Panc1 (cell line): Measurements from ENCODE around the gene ARHGEF28. TPM values are rescaled to one million over a fixed set of nuclear protein-coding genes. Genes with fewer than 3 reads are reported as not detected.
A peak's percentile ranks its signal among the peaks of the same experiment; 100 is the strongest.

Experiments used
- ATAC-seq: fragments of 200-7000 bp; cut with Tn5 transposase; 2 replicates; pipeline ENCODE4 v1.9.1; 2020; ENCODE audit warnings: mild to moderate bottlenecking, moderate library complexity
- BruUV-seq: library from RNA; stranded (reverse); fragments of 400-500 nt; replicated peaks from 2 replicates; lab custom pipeline; 2021; lab: Mats Ljungman, UMichigan
- CTCF ChIA-PET: fragments of 300-600 bp; sonication (Branson Sonifier 250); formaldehyde crosslinking; loops from one replicate; lab custom pipeline; 2022; ENCODE audit warnings: antibody characterized with exemption; lab: Charles Lee
- POLR2A ChIA-PET: fragments of 300-600 bp; sonication (Branson Sonifier 250); formaldehyde crosslinking; loops from one replicate; lab custom pipeline; 2022; ENCODE audit warnings: antibody characterized with exemption; lab: Charles Lee
- DNase-seq: peaks from one replicate; pipeline ENCODE4 v3.0.0-alpha.2; 2010; ENCODE audit warnings: low read depth, low spot score
- H3K27ac ChIP-seq: 2 replicates; pipeline ENCODE4 v1.5.1; 2011; ENCODE audit warnings: mild to moderate bottlenecking, low read length, inconsistent platforms
- H3K27me3 ChIP-seq: fragments of 200-500 bp; sonication (Bioruptor generic); 2 replicates; pipeline ENCODE4 v1.6.0; 2014; ENCODE audit warnings: low read length, inconsistent platforms; ENCODE audit not compliant: control insufficient read depth, insufficient read depth
- H3K36me3 ChIP-seq: fragments of 200-500 bp; sonication (Bioruptor generic); 2 replicates; pipeline ENCODE4 v1.5.1; 2014; ENCODE audit warnings: inconsistent platforms, mild to moderate bottlenecking, low read length, moderate library complexity; ENCODE audit not compliant: control insufficient read depth, insufficient read depth
- H3K4me1 ChIP-seq: 2 replicates; pipeline ENCODE4 v1.5.1; 2011; ENCODE audit warnings: inconsistent platforms, mild to moderate bottlenecking, low read length, moderate library complexity; ENCODE audit not compliant: control insufficient read depth, insufficient read depth
- H3K4me3 ChIP-seq, 2 experiments: 2 replicates each; pipeline ENCODE4 v1.5.1; 2011 to 2012; ENCODE audit warnings: low read depth in 2 of 2, low read length in 2 of 2, mild to moderate bottlenecking in 2 of 2, inconsistent platforms in 1 of 2, moderate library complexity in 1 of 2
- H3K9me3 ChIP-seq: fragments of 200-500 bp; sonication (Bioruptor generic); 2 replicates; pipeline ENCODE4 v1.5.1; 2014; ENCODE audit warnings: low read depth, mild to moderate bottlenecking, inconsistent platforms, low read length, moderate library complexity; ENCODE audit not compliant: control insufficient read depth, insufficient read depth
- POLR2AphosphoS5 ChIP-seq: IDR thresholded peaks from 2 replicates; pipeline ENCODE4 v1.6.1; 2012; ENCODE audit warnings: mild to moderate bottlenecking, low read depth, low read length, moderate library complexity
- SIN3A ChIP-seq: IDR thresholded peaks from 2 replicates; pipeline ENCODE4 v1.6.1; 2012; ENCODE audit warnings: low read depth, mild to moderate bottlenecking, low read length, moderate library complexity, borderline replicate concordance; ENCODE audit not compliant: insufficient read depth
- TCF7L2 ChIP-seq: IDR thresholded peaks from 2 replicates; pipeline ENCODE4 v1.6.1; 2011; ENCODE audit warnings: mild to moderate bottlenecking, low read depth, low read length, inconsistent platforms
- in situ Hi-C: cut with HindIII; loops from 2 replicates; pipeline ENCODE4 v1.10.0; 2016; ENCODE audit warnings: low sequenced_read_pairs, low pct_unique_long_range_greater_than_20kb
- intact Hi-C: fragments of 100-400 bp; cut with micrococcal nuclease; formaldehyde crosslinking; loops from one replicate; pipeline ENCODE4 v1.10.0; 2022; ENCODE audit not compliant: unreplicated experiment
- total RNA-seq: library from RNA; stranded (reverse); gene quantifications from one replicate; pipeline ENCODE4 v1.2.1, GENCODE V29; 2021; ENCODE audit not compliant: unreplicated experiment
- TF ChIP-seq, protein P1 (sequence below), 2 experiments: IDR thresholded peaks; 2 replicates each; pipeline ENCODE4 v1.6.1; 2011 to 2012; ENCODE audit warnings: low read depth in 2 of 2, control low read depth in 1 of 2, low read length in 1 of 2, mild to moderate bottlenecking in 1 of 2, moderate library complexity in 1 of 2; ENCODE audit not compliant: insufficient read depth in 1 of 2
- TF ChIP-seq, protein P2 (sequence below): fragments of 450-650 bp; IDR thresholded peaks from 2 replicates; pipeline ENCODE4 v1.5.1; 2017; ENCODE audit warnings: mild to moderate bottlenecking

ARHGEF28 gene
- total RNA-seq, 1 experiment from 2014 or later, result 34.8 TPM

DNA sequence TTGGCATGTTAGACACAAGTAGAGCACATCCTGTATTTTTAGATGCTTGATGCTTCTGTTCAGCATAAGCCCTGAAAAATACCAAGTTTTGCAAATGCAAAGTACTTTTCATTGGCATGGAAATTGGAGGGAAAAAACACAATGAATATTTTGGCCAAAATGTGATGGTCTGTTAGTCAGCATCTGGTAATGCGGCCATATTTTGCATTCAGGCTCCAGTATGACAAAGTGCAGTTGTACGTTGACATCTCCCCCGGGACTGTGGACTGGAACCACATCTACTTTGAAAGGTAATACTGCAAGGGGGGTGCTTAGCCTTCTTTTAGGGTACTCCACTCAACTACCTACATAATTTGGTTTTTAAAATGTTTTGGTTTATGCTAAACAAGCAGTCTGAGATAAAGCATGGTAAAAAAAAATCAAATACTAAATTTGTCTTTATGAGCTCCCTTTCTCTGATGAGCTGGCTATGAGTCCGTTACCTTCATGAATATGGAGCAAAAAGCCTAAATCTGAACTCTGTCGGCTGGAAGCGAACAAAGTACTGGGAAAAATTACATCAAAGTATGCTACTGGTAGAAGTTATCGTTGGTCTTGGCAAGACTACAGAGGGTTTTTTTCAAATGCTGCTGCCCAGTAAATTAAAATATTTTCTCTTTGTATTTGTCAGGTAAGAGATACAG is 297.0 kb downstream of the ARHGEF28 start:
- H3K4me1 ChIP-seq, result no peaks in the 10 kb centered on the region
- no peaks in the 10 kb centered on the region for H3K9me3 ChIP-seq
- BruUV-seq, result no TSS peak
- no peak overlapping the region for H3K4me3 ChIP-seq
- H3K27me3 ChIP-seq, result no peaks in the 10 kb centered on the region
- in situ Hi-C loops (no loop called here), intact Hi-C loops (no loop called here)
- CTCF ChIA-PET, result no interaction called here
- ATAC-seq (no peak), DNase-seq (no peak)
- TF ChIP-seq SIN3A (no peak), POLR2AphosphoS5 (no peak), TCF7L2 (no peak)
- TF ChIP-seq, protein P1, sequence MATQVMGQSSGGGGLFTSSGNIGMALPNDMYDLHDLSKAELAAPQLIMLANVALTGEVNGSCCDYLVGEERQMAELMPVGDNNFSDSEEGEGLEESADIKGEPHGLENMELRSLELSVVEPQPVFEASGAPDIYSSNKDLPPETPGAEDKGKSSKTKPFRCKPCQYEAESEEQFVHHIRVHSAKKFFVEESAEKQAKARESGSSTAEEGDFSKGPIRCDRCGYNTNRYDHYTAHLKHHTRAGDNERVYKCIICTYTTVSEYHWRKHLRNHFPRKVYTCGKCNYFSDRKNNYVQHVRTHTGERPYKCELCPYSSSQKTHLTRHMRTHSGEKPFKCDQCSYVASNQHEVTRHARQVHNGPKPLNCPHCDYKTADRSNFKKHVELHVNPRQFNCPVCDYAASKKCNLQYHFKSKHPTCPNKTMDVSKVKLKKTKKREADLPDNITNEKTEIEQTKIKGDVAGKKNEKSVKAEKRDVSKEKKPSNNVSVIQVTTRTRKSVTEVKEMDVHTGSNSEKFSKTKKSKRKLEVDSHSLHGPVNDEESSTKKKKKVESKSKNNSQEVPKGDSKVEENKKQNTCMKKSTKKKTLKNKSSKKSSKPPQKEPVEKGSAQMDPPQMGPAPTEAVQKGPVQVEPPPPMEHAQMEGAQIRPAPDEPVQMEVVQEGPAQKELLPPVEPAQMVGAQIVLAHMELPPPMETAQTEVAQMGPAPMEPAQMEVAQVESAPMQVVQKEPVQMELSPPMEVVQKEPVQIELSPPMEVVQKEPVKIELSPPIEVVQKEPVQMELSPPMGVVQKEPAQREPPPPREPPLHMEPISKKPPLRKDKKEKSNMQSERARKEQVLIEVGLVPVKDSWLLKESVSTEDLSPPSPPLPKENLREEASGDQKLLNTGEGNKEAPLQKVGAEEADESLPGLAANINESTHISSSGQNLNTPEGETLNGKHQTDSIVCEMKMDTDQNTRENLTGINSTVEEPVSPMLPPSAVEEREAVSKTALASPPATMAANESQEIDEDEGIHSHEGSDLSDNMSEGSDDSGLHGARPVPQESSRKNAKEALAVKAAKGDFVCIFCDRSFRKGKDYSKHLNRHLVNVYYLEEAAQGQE (IDR thresholded peaks at IDR 0.05; ENCODE audit: insufficient read depth in 1 of 2, low read depth in 2 of 2, low read length in 1 of 2), result no peak
- TF ChIP-seq, protein P2, sequence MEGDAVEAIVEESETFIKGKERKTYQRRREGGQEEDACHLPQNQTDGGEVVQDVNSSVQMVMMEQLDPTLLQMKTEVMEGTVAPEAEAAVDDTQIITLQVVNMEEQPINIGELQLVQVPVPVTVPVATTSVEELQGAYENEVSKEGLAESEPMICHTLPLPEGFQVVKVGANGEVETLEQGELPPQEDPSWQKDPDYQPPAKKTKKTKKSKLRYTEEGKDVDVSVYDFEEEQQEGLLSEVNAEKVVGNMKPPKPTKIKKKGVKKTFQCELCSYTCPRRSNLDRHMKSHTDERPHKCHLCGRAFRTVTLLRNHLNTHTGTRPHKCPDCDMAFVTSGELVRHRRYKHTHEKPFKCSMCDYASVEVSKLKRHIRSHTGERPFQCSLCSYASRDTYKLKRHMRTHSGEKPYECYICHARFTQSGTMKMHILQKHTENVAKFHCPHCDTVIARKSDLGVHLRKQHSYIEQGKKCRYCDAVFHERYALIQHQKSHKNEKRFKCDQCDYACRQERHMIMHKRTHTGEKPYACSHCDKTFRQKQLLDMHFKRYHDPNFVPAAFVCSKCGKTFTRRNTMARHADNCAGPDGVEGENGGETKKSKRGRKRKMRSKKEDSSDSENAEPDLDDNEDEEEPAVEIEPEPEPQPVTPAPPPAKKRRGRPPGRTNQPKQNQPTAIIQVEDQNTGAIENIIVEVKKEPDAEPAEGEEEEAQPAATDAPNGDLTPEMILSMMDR, result no peak
- H3K36me3 ChIP-seq, result no peaks in the 10 kb centered on the region; the same call in 1 of the 2 replicates
- H3K27ac ChIP-seq, result no peak overlapping the region
- POLR2A ChIA-PET, result no interaction called here

DNA sequence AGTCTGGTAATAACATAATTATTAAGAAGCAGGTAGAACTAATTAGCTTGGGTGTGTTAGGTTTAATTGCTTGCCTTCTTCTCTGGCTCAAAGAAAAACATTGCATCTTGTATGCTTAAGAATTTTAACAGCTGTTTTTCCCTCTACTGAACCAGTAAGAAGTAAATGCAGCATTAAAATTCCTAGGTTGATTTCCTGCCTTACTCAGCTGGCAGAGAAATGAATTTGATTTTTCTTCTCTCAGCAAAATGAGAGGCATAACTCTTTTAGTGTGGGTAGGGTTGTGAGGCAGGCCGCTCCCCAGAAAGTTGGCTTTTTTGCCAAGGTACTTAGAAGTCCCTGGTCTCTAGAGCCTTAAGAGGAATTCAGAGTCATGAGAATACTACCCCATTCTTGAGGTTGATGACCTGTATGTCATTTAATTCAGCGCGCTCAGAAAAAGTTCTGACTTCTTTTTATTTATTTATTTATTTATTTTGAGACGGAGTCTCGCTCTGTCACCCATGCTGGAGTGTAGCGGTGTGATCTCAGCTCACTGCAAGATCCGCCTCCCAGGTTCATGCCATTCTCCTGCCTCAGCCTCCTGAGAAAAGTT is 302.6 kb downstream of the ARHGEF28 start:
- TSS peak; percentile 56 for BruUV-seq
- intact Hi-C loops (no loop called here), in situ Hi-C loops (no loop called here)
- H3K27ac ChIP-seq, result no peak overlapping the region
- CTCF ChIA-PET, result no interaction called here
- POLR2A ChIA-PET, result no interaction called here
- no peaks in the 10 kb centered on the region for H3K36me3 ChIP-seq
- no peak overlapping the region for H3K4me3 ChIP-seq
- ATAC-seq (no peak), DNase-seq (no peak)
- no peaks in the 10 kb centered on the region for H3K4me1 ChIP-seq
- H3K27me3 ChIP-seq, result no peaks in the 10 kb centered on the region
- no peaks in the 10 kb centered on the region for H3K9me3 ChIP-seq
- TF ChIP-seq, protein P1 (IDR thresholded peaks at IDR 0.05; ENCODE audit: insufficient read depth in 1 of 2, low read depth in 2 of 2, low read length in 1 of 2), result no peak
- TF ChIP-seq SIN3A, result no peak
- TF ChIP-seq, protein P2, result no peak
- TF ChIP-seq TCF7L2, result no peak
- no peak for TF ChIP-seq POLR2AphosphoS5
